Keratinocyte (primary cell): Measurements from ENCODE around the gene MSI2. TPM values are rescaled to one million over a fixed set of nuclear protein-coding genes. Genes with fewer than 3 reads are reported as not detected.

Experiments used
- DNase-seq: peaks from one replicate; pipeline ENCODE4 v3.0.0-alpha.2; 2011; ENCODE audit warnings: low read depth, missing footprints, low spot score
- FAIRE-seq: peaks from 2 replicates; lab custom pipeline; 2011; peaks lifted over from hg19 to GRCh38; lab: Jason Lieb, UNC
- H2AFZ ChIP-seq: 2 replicates; pipeline ENCODE4 v1.6.0; 2012; ENCODE audit warnings: low read length, control low read depth, inconsistent platforms; ENCODE audit not compliant: control insufficient read depth
- H3K27ac ChIP-seq: 2 replicates; pipeline ENCODE4 v1.5.1; 2011; ENCODE audit warnings: low read length; ENCODE audit not compliant: control insufficient read depth, insufficient read depth
- H3K27me3 ChIP-seq: 3 replicates; pipeline ENCODE4 v1.6.0; 2011; ENCODE audit warnings: low read length; ENCODE audit not compliant: control insufficient read depth, insufficient read depth; ENCODE audit errors: extremely low read depth
- H3K36me3 ChIP-seq, 2 experiments: 2 replicates in 1 of 2; 3 replicates in 1 of 2; pipeline ENCODE4 v1.5.1; 2011; ENCODE audit warnings: low read length in 2 of 2, mild to moderate bottlenecking in 1 of 2; ENCODE audit not compliant: control insufficient read depth in 2 of 2, insufficient read depth in 2 of 2; ENCODE audit errors: extremely low read depth in 1 of 2
- H3K4me1 ChIP-seq: 3 replicates; pipeline ENCODE4 v1.5.1; 2011; ENCODE audit warnings: low read length; ENCODE audit not compliant: control insufficient read depth, insufficient read depth; ENCODE audit errors: extremely low read depth
- H3K4me2 ChIP-seq: 3 replicates; pipeline ENCODE4 v1.6.0; 2011; ENCODE audit warnings: low read depth, low read length; ENCODE audit not compliant: control insufficient read depth, insufficient read depth; ENCODE audit errors: extremely low read depth
- H3K4me3 ChIP-seq, 3 experiments: fragments of 200-600 bp in 1 of 3; sonication (generic) in 1 of 3; 2 replicates in 2 of 3; 3 replicates in 1 of 3; pipeline ENCODE4 v1.5.1; 2011 to 2016; ENCODE audit warnings: low read length in 3 of 3, mild to moderate bottlenecking in 3 of 3, control low read depth in 2 of 3, inconsistent platforms in 1 of 3, low read depth in 1 of 3, mixed read lengths in 1 of 3, mixed run types in 1 of 3, moderate library complexity in 1 of 3; ENCODE audit not compliant: control insufficient read depth in 2 of 3, insufficient read depth in 2 of 3; ENCODE audit errors: extremely low read depth in 1 of 3
- H3K79me2 ChIP-seq: 2 replicates; pipeline ENCODE4 v1.6.0; 2012; ENCODE audit warnings: low read length; ENCODE audit not compliant: control insufficient read depth, insufficient read depth
- H3K9ac ChIP-seq: 3 replicates; pipeline ENCODE4 v1.6.0; 2011; ENCODE audit warnings: low read length; ENCODE audit not compliant: control insufficient read depth, insufficient read depth; ENCODE audit errors: extremely low read depth
- H3K9me1 ChIP-seq: 3 replicates; pipeline ENCODE4 v1.6.0; 2011; ENCODE audit warnings: low read length; ENCODE audit not compliant: control insufficient read depth, insufficient read depth; ENCODE audit errors: extremely low read depth
- H3K9me3 ChIP-seq: 2 replicates; pipeline ENCODE4 v1.5.1; 2012; ENCODE audit warnings: low read depth, low read length; ENCODE audit not compliant: control insufficient read depth
- H4K20me1 ChIP-seq: 3 replicates; pipeline ENCODE4 v1.6.0; 2011; ENCODE audit warnings: low read length; ENCODE audit not compliant: control insufficient read depth, insufficient read depth; ENCODE audit errors: extremely low read depth
- EZH2 ChIP-seq: IDR thresholded peaks from one replicate; pipeline ENCODE4 v1.6.1; 2012; ENCODE audit warnings: inconsistent platforms, mild to moderate bottlenecking, low read length, moderate library complexity
- dilution Hi-C: fragments of 300-500 bp; cut with MboI; formaldehyde crosslinking; loops from one replicate; pipeline ENCODE4 v1.7.0; 2020; ENCODE audit warnings: low sequenced_read_pairs; ENCODE audit not compliant: extremely low pct_ligation_motif_present
- polyA plus RNA-seq, 5 experiments: library from polyadenylated mRNA; depleted of rRNA in 3 of 5; stranded (reverse) in 3 of 5; stranded (forward) in 1 of 5; unstranded in 1 of 5; fragments of >200 nt; gene quantifications; 1 replicate in 1 of 5; 2 replicates in 3 of 5; 3 replicates in 1 of 5; pipeline versions ENCODE4 v1.2.1 to v1.2.3, GENCODE V29; 2011 to 2012; ENCODE audit warnings: missing spikeins in 2 of 5, low read depth in 1 of 5, low replicate concordance in 1 of 5
- TF ChIP-seq, protein P1 (sequence below), 3 experiments: IDR thresholded peaks in 1 of 3; conservative IDR thresholded peaks in 1 of 3; optimal IDR thresholded peaks in 1 of 3; 2 replicates in 2 of 3; 3 replicates in 1 of 3; pipeline versions ENCODE3 to v1.5.1; 2011; ENCODE audit warnings: low read length in 3 of 3, mild to moderate bottlenecking in 3 of 3, moderate library complexity in 2 of 3, control low read depth in 1 of 3, inconsistent platforms in 1 of 3; ENCODE audit not compliant: insufficient read depth in 2 of 3; ENCODE audit errors: extremely low read depth in 1 of 3

MSI2 gene
- polyA plus RNA-seq, 1 donor (not counting 4 experiments of a cell fraction or from before 2014, with no cell fraction given), result 22.3 TPM

GRCh38 chr17:57228911-57229310 lies 27.4 kb upstream of the MSI2 start:
- TF ChIP-seq, protein P1, sequence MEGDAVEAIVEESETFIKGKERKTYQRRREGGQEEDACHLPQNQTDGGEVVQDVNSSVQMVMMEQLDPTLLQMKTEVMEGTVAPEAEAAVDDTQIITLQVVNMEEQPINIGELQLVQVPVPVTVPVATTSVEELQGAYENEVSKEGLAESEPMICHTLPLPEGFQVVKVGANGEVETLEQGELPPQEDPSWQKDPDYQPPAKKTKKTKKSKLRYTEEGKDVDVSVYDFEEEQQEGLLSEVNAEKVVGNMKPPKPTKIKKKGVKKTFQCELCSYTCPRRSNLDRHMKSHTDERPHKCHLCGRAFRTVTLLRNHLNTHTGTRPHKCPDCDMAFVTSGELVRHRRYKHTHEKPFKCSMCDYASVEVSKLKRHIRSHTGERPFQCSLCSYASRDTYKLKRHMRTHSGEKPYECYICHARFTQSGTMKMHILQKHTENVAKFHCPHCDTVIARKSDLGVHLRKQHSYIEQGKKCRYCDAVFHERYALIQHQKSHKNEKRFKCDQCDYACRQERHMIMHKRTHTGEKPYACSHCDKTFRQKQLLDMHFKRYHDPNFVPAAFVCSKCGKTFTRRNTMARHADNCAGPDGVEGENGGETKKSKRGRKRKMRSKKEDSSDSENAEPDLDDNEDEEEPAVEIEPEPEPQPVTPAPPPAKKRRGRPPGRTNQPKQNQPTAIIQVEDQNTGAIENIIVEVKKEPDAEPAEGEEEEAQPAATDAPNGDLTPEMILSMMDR (optimal IDR thresholded peaks at IDR 0.05 in 1 of 3, IDR thresholded peaks at IDR 0.05 in 1 of 3, conservative IDR thresholded peaks at IDR 0.05 in 1 of 3; ENCODE audit: extremely low read depth in 1 of 3, insufficient read depth in 2 of 3, low read length in 3 of 3), result no peak
- TF ChIP-seq EZH2, result no peak
- no peaks in the 10 kb centered on the region for H3K36me3 ChIP-seq
- H3K9me3 ChIP-seq, result no peaks in the 10 kb centered on the region
- H3K27me3 ChIP-seq, result peaks cover 11% of the 10 kb centered on the region
- no peak overlapping the region for H3K4me3 ChIP-seq
- H3K27ac ChIP-seq, result no peak overlapping the region
- FAIRE-seq, result no peak
- no peaks in the 10 kb centered on the region for H4K20me1 ChIP-seq
- H3K79me2 ChIP-seq, result no peaks in the 10 kb centered on the region
- no peak for DNase-seq
- dilution Hi-C loops, result no loop called here
- no peaks in the 10 kb centered on the region for H3K4me1 ChIP-seq
- no peak overlapping the region for H2AFZ ChIP-seq
- H3K4me2 ChIP-seq, result no peak overlapping the region
- H3K9me1 ChIP-seq, result no peaks in the 10 kb centered on the region
- H3K9ac ChIP-seq, result no peak overlapping the region

GRCh38 chr17:57234061-57234738 lies 22.1 kb upstream of the MSI2 start:
- Histone ChIP-seq H2AFZ (no peak overlapping the region), H3K9ac (no peak overlapping the region), H3K4me3 (no peak overlapping the region), H3K9me1 (no peaks in the 10 kb centered on the region), H3K79me2 (no peaks in the 10 kb centered on the region), H3K36me3 (no peaks in the 10 kb centered on the region), H4K20me1 (no peaks in the 10 kb centered on the region), H3K27me3 (peaks cover 6% of the 10 kb centered on the region), H3K4me1 (peaks cover 6% of the 10 kb centered on the region), H3K9me3 (no peaks in the 10 kb centered on the region), H3K27ac (no peak overlapping the region), H3K4me2 (no peak overlapping the region)
- dilution Hi-C loops, result no loop called here
- DNase-seq (no peak), FAIRE-seq (no peak)
- TF ChIP-seq, protein P1 (optimal IDR thresholded peaks at IDR 0.05 in 1 of 3, IDR thresholded peaks at IDR 0.05 in 1 of 3, conservative IDR thresholded peaks at IDR 0.05 in 1 of 3; ENCODE audit: extremely low read depth in 1 of 3, insufficient read depth in 2 of 3, low read length in 3 of 3), result no peak
- TF ChIP-seq EZH2, result no peak
